ENCODE data around the gene PLPPR3. TPM values are rescaled to one million over a fixed set of nuclear protein-coding genes. Genes with fewer than 3 reads are reported as not detected.
A peak's percentile ranks its signal among the peaks of the same experiment; 100 is the strongest.

The PLPPR3 gene
- 3.1 and 13.6 TPM in 2 replicates for total RNA-seq (2014; rRNA removed; shearing (Covaris generic); ENCODE audit: low replicate concordance)

- in situ Hi-C loops (cut with HindIII; ENCODE audit: low pct_unique_long_range_greater_than_20kb, low sequenced_read_pairs): no loop called here
These were observed at the start of gene PLPPR3 for GRCh38 chr19:821825-822503. Gene PLPPR3 (minus strand): TSS chr19:821955. CDS start chr19:821559, 396 bp downstream.

GRCh38 chr19:870963-871401 lies 49.2 kb upstream of the PLPPR3 start:
- DNase-seq (ENCODE audit: low read depth): no peak
- in situ Hi-C loops (cut with HindIII; ENCODE audit: low pct_unique_long_range_greater_than_20kb, low sequenced_read_pairs): no loop called here

More at GRCh38 chr19:821825-822503, at the start of gene PLPPR3:
- no peak for DNase-seq (ENCODE audit: low read depth)

- in situ Hi-C loops (cut with HindIII; ENCODE audit: low pct_unique_long_range_greater_than_20kb, low sequenced_read_pairs): no loop called here
- no peak for DNase-seq (ENCODE audit: low read depth)
These were observed 48.6 kb upstream of the PLPPR3 start for GRCh38 chr19:870314-870713.

GRCh38 chr19:869245-870177 lies 47.8 kb upstream of the PLPPR3 start:
- DNase-seq (ENCODE audit: low read depth): peak; percentile 69
- in situ Hi-C loops (cut with HindIII; ENCODE audit: low pct_unique_long_range_greater_than_20kb, low sequenced_read_pairs): no loop called here

- DNase-seq (ENCODE audit: low read depth): no peak
- in situ Hi-C loops (cut with HindIII; ENCODE audit: low pct_unique_long_range_greater_than_20kb, low sequenced_read_pairs): no loop called here
These were observed 46.9 kb upstream of the PLPPR3 start for GRCh38 chr19:868458-869244.

GRCh38 chr19:867855-868457 lies 46.2 kb upstream of the PLPPR3 start:
- in situ Hi-C loops (cut with HindIII; ENCODE audit: low pct_unique_long_range_greater_than_20kb, low sequenced_read_pairs): no loop called here
- DNase-seq (ENCODE audit: low read depth): no peak

GRCh38 chr19:867301-867793 lies 45.6 kb upstream of the PLPPR3 start:
- no peak for DNase-seq (ENCODE audit: low read depth)
- in situ Hi-C loops (cut with HindIII; ENCODE audit: low pct_unique_long_range_greater_than_20kb, low sequenced_read_pairs): no loop called here

- in situ Hi-C loops (cut with HindIII; ENCODE audit: low pct_unique_long_range_greater_than_20kb, low sequenced_read_pairs): no loop called here
- DNase-seq (ENCODE audit: low read depth): no peak
These were observed 45.1 kb upstream of the PLPPR3 start for GRCh38 chr19:866769-867300.

- in situ Hi-C loops (cut with HindIII; ENCODE audit: low pct_unique_long_range_greater_than_20kb, low sequenced_read_pairs): no loop called here
- DNase-seq (ENCODE audit: low read depth): no peak
These were observed 41.5 kb upstream of the PLPPR3 start for GRCh38 chr19:863315-863620.

GRCh38 chr19:862581-863314 lies 41.0 kb upstream of the PLPPR3 start:
- no peak for DNase-seq (ENCODE audit: low read depth)
- in situ Hi-C loops (cut with HindIII; ENCODE audit: low pct_unique_long_range_greater_than_20kb, low sequenced_read_pairs): no loop called here

- in situ Hi-C loops (cut with HindIII; ENCODE audit: low pct_unique_long_range_greater_than_20kb, low sequenced_read_pairs): no loop called here
- DNase-seq (ENCODE audit: low read depth): peak; percentile 22
These were observed 40.2 kb upstream of the PLPPR3 start for GRCh38 chr19:861756-862580.

GRCh38 chr19:861141-861755 lies 39.5 kb upstream of the PLPPR3 start:
- no peak for DNase-seq (ENCODE audit: low read depth)
- in situ Hi-C loops (cut with HindIII; ENCODE audit: low pct_unique_long_range_greater_than_20kb, low sequenced_read_pairs): no loop called here

GRCh38 chr19:858868-859843 lies 37.4 kb upstream of the PLPPR3 start, which contains the start of gene CFD:
Gene CFD (plus strand): TSS chr19:859664. CDS start chr19:859690, 26 bp downstream.
- in situ Hi-C loops (cut with HindIII; ENCODE audit: low pct_unique_long_range_greater_than_20kb, low sequenced_read_pairs): no loop called here
- no peak for DNase-seq (ENCODE audit: low read depth)

- in situ Hi-C loops (cut with HindIII; ENCODE audit: low pct_unique_long_range_greater_than_20kb, low sequenced_read_pairs): no loop called here
- no peak for DNase-seq (ENCODE audit: low read depth)
These were observed 36.5 kb upstream of the PLPPR3 start for GRCh38 chr19:858284-858683.

- DNase-seq (ENCODE audit: low read depth): no peak
- in situ Hi-C loops (cut with HindIII; ENCODE audit: low pct_unique_long_range_greater_than_20kb, low sequenced_read_pairs): no loop called here
These were observed 33.9 kb upstream of the PLPPR3 start for GRCh38 chr19:855566-856120.
